ENCODE data around the gene FXYD1. TPM values are rescaled to one million over a fixed set of nuclear protein-coding genes. Genes with fewer than 3 reads are reported as not detected.

FXYD1 gene
- total RNA-seq, 1 donor from 2014 or later = 1.1 TPM

GRCh38 chr19:35171730-35172129, 33.1 kb downstream of the FXYD1 start:
- Mint-ChIP-seq H3K36me3 (ENCODE audit: low read depth) (peaks cover 41% of the 10 kb centered on the region), H3K4me3 (no peak overlapping the region), H3K27ac (peak overlapping the region; percentile 53), H3K9me3 (no peaks in the 10 kb centered on the region), H3K4me1 (peaks cover 20% of the 10 kb centered on the region), H3K27me3 (no peaks in the 10 kb centered on the region)
- DNase-seq = no peak
- intact Hi-C loops (cut with micrococcal nuclease) = loop anchor here (2.0 to 5.0 kb wide), 2 partner anchors 17 to 36 kb away; partner anchors contain the start of gene FXYD5
- ChIA-PET CTCF (interaction anchor here (1.4 kb wide), 1 partner anchor 105 kb away, joined by 4 read pairs; no protein-coding TSS in a partner anchor), POLR2A (no interaction called here)
- TF ChIP-seq CTCF (IDR thresholded peaks at IDR 0.05) = no peak
- no peak for ATAC-seq (ENCODE audit: low read depth)

- TF ChIP-seq CTCF (IDR thresholded peaks at IDR 0.05) = no peak
- intact Hi-C loops (cut with micrococcal nuclease) = loop anchor here (5.0 kb wide), 1 partner anchor 33 kb away; no protein-coding TSS in a partner anchor
- Mint-ChIP-seq H3K27ac (no peak overlapping the region), H3K4me1 (peaks cover 8% of the 10 kb centered on the region), H3K4me3 (no peak overlapping the region), H3K27me3 (no peaks in the 10 kb centered on the region), H3K36me3 (ENCODE audit: low read depth) (peaks cover 22% of the 10 kb centered on the region), H3K9me3 (peaks cover 4% of the 10 kb centered on the region)
- POLR2A ChIA-PET = no interaction called here
- ATAC-seq (ENCODE audit: low read depth) = no peak
- DNase-seq = no peak
- CTCF ChIA-PET = no interaction called here
Observed at GRCh38 chr19:35174226-35174625, 35.6 kb downstream of the FXYD1 start.

GRCh38 chr19:35176181-35176570, 37.6 kb downstream of the FXYD1 start:
- intact Hi-C loops (cut with micrococcal nuclease) = loop anchor here (2.0 kb wide), 1 partner anchor 15 kb away; no protein-coding TSS in a partner anchor
- CTCF ChIA-PET = no interaction called here

GRCh38 chr19:35177377-35178274, 39.0 kb downstream of the FXYD1 start:
- TF ChIP-seq CTCF (IDR thresholded peaks at IDR 0.05) = no peak
- no peak overlapping the region for H3K4me3 Mint-ChIP-seq
- peaks cover 2% of the 10 kb centered on the region for H3K36me3 Mint-ChIP-seq (ENCODE audit: low read depth)
- no peaks in the 10 kb centered on the region for H3K27me3 Mint-ChIP-seq
- DNase-seq (no peak), ATAC-seq (ENCODE audit: low read depth) (no peak)
- intact Hi-C loops (cut with micrococcal nuclease) = loop anchor here (2.0 kb wide), 1 partner anchor 13 kb away; no protein-coding TSS in a partner anchor
- peaks cover 3% of the 10 kb centered on the region for H3K4me1 Mint-ChIP-seq
- H3K27ac Mint-ChIP-seq = no peak overlapping the region
- POLR2A ChIA-PET = interaction anchor here (0.6 kb wide), 1 partner anchor 780 kb away, joined by 5 read pairs; no protein-coding TSS in a partner anchor
- H3K9me3 Mint-ChIP-seq = peaks cover 4% of the 10 kb centered on the region
- CTCF ChIA-PET = no interaction called here

More at GRCh38 chr19:35176181-35176570, 37.6 kb downstream of the FXYD1 start:
- POLR2A ChIA-PET = interaction anchor here (0.7 kb wide), 1 partner anchor 79 kb away, joined by 4 read pairs; no protein-coding TSS in a partner anchor
- Mint-ChIP-seq H3K27me3 (no peaks in the 10 kb centered on the region), H3K4me3 (no peak overlapping the region), H3K9me3 (peaks cover 4% of the 10 kb centered on the region), H3K27ac (no peak overlapping the region), H3K4me1 (peaks cover 8% of the 10 kb centered on the region), H3K36me3 (ENCODE audit: low read depth) (peaks cover 7% of the 10 kb centered on the region)
- no peak for DNase-seq
- no peak for TF ChIP-seq CTCF (IDR thresholded peaks at IDR 0.05)
- no peak for ATAC-seq (ENCODE audit: low read depth)

- ChIA-PET CTCF (no interaction called here), POLR2A (interaction anchor here (0.6 kb wide), 1 partner anchor 53 kb away, joined by 3 read pairs; no protein-coding TSS in a partner anchor)
- no peak for ATAC-seq (ENCODE audit: low read depth)
- Mint-ChIP-seq H3K27me3 (no peaks in the 10 kb centered on the region), H3K4me1 (peaks cover 3% of the 10 kb centered on the region), H3K27ac (no peak overlapping the region), H3K4me3 (no peak overlapping the region), H3K36me3 (ENCODE audit: low read depth) (peaks cover under 1% of the 10 kb centered on the region), H3K9me3 (peaks cover 4% of the 10 kb centered on the region)
- intact Hi-C loops (cut with micrococcal nuclease) = no loop called here
- no peak for TF ChIP-seq CTCF (IDR thresholded peaks at IDR 0.05)
- no peak for DNase-seq
Observed at GRCh38 chr19:35178701-35179100, 40.1 kb downstream of the FXYD1 start.

All from activated B cell treated with CpG ODN at 0.5 μM for 24 hours (primary cell).